Gastroesophageal sphincter (tissue), 4 donors: ENCODE data around the gene RSU1. TPM values are rescaled to one million over a fixed set of nuclear protein-coding genes. Genes with fewer than 3 reads are reported as not detected.

Experiments
- ATAC-seq: fragments of 150-250 bp; one replicate; pipeline ENCODE4 v1.9.1; 2016; ENCODE audit warnings: mild to moderate bottlenecking, moderate library complexity
- H3K27ac ChIP-seq, 4 donors: fragments of 200-600 bp; sonication (generic) in 3 of 4; 1 replicate in 3 of 4; 2 replicates in 1 of 4; pipeline ENCODE4 v1.5.1; 2016 to 2019
- H3K27me3 ChIP-seq: fragments of 200-600 bp; sonication (generic); one replicate; pipeline ENCODE4 v1.5.1; 2019
- H3K36me3 ChIP-seq, 2 donors: fragments of 200-600 bp; sonication (generic); one replicate each; pipeline ENCODE4 v1.5.1; 2019; ENCODE audit warnings: control low read depth in 1 of 2
- H3K4me1 ChIP-seq, 3 donors: fragments of 200-600 bp; sonication (generic); 1 replicate in 2 of 3; 2 replicates in 1 of 3; pipeline ENCODE4 v1.5.1; 2016 to 2019; ENCODE audit warnings: control low read depth in 2 of 3
- H3K4me3 ChIP-seq, 2 donors: fragments of 200-600 bp; sonication (generic); one replicate each; pipeline ENCODE4 v1.5.1; 2019; ENCODE audit warnings: mild to moderate bottlenecking in 1 of 2, moderate library complexity in 1 of 2
- H3K9me3 ChIP-seq, 3 donors: fragments of 200-600 bp; sonication (generic); one replicate each; pipeline ENCODE4 v1.5.1; 2017 to 2019; ENCODE audit warnings: control low read depth in 2 of 3
- EP300 ChIP-seq: sonication (generic); formaldehyde crosslinking; IDR thresholded peaks from one replicate; pipeline ENCODE4 v1.6.1; 2017; ENCODE audit warnings: antibody characterized with exemption, mild to moderate bottlenecking
- POLR2A ChIP-seq, 2 donors: fragments of 450-650 bp; IDR thresholded peaks; one replicate each; pipeline ENCODE4 v1.6.1; 2017; ENCODE audit warnings: antibody characterized with exemption in 2 of 2, mild to moderate bottlenecking in 2 of 2, moderate library complexity in 1 of 2
- POLR2AphosphoS5 ChIP-seq: sonication (generic); formaldehyde crosslinking; IDR thresholded peaks from one replicate; pipeline ENCODE4 v1.6.1; 2017; ENCODE audit warnings: antibody characterized with exemption
- WGBS, 2 donors: methylation state at CpG; one replicate each; pipeline ENCODE4 v1.1.5; 2018; ENCODE audit warnings: low coverage in 1 of 2; 5-methylcytosine and 5-hydroxymethylcytosine counted together
- total RNA-seq, 4 donors: library from RNA; depleted of rRNA; stranded (reverse); fragments of >200 nt; gene quantifications; one replicate each; pipeline ENCODE4 v1.1.0, GENCODE V29; 2016
- TF ChIP-seq, protein P1 (sequence below), 4 experiments: fragments of 200-600 bp in 2 of 4; fragments of 450-650 bp in 2 of 4; sonication (generic) in 1 of 4; IDR thresholded peaks; one replicate each; pipeline ENCODE4 v1.5.1; 2017 to 2019; ENCODE audit warnings: antibody characterized with exemption in 4 of 4, mild to moderate bottlenecking in 2 of 4, moderate library complexity in 2 of 4

RSU1 gene
- total RNA-seq, result 100 to 1,000 TPM in 3 of 4 donors, 10 to 100 TPM in 1; 87.0 to 149 (median 117) TPM

DNA sequence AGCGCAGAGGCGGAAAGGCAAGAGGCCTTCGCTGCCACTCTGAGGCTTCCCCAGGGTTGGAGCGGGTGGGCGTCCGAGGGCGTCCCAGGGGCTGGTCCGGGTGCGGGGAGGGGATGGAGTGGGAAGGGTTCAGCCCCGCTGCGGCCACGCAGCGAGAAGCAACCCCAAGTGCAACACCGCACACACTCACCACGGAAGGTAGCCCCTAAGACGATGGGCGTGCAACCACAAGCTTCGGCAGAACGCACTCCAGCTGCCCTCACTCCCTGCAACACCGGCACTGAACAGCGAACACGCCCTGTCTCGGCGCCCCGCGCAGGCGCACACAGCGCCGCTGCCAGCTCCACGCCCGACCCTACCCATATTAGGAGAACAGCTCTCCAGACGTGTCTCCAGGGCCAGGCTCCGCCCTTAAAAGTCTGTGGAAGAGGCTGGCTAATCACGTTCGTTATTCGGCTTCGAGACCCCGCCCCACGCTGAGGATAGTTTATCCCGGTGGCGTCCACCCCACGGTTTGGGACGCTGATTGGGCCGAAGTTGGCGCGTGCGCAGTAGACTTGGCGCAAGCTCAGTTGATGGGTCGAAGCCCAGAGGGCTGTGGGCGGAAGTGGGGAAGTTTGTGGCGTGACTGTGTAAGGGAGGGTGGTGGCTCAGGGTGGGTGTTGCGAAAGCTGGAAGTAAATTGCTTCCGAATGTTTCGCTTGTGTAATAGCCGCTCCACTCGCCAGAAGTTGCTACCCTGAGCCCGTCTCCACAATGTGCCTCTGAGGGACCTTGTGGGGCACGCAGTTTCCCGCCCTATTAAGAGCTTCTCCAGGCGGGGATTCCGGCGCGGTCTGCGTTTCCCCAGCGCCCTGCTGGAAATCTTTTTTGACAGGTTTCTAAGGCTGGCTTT, at the start of gene RSU1:
Gene RSU1 (minus strand): TSS at position 300 of the 895 bp plus-strand sequence. CDS start 343 bp downstream, outside the sequence.
- ATAC-seq, result peak; percentile 98
- Histone ChIP-seq H3K36me3 (no peaks in the 10 kb centered on the region), H3K27ac (peak within 1 kb of the TSS; percentile 91 to 96 (median 94)), H3K4me1 (peaks cover 4 to 48% (median 12%) of the 10 kb centered on the region in 3 donors), H3K4me3 (peak within 1 kb of the TSS; percentile 79 to 80), H3K27me3 (no peaks in the 10 kb centered on the region), H3K9me3 (peaks cover 0 to 8% (median 0%) of the 10 kb centered on the region in 3 donors)
- TF ChIP-seq POLR2A (IDR thresholded peaks at IDR 0.05), result peak; percentile 48 to 67
- peak; percentile 91 for TF ChIP-seq POLR2AphosphoS5
- TF ChIP-seq EP300, result no peak
- TF ChIP-seq, protein P1, sequence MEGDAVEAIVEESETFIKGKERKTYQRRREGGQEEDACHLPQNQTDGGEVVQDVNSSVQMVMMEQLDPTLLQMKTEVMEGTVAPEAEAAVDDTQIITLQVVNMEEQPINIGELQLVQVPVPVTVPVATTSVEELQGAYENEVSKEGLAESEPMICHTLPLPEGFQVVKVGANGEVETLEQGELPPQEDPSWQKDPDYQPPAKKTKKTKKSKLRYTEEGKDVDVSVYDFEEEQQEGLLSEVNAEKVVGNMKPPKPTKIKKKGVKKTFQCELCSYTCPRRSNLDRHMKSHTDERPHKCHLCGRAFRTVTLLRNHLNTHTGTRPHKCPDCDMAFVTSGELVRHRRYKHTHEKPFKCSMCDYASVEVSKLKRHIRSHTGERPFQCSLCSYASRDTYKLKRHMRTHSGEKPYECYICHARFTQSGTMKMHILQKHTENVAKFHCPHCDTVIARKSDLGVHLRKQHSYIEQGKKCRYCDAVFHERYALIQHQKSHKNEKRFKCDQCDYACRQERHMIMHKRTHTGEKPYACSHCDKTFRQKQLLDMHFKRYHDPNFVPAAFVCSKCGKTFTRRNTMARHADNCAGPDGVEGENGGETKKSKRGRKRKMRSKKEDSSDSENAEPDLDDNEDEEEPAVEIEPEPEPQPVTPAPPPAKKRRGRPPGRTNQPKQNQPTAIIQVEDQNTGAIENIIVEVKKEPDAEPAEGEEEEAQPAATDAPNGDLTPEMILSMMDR (IDR thresholded peaks at IDR 0.05), result peak in 1 of 4 experiments; percentile 10
- 0 to 1% methylated on average over 8 to 24 of the region's 65 CpGs for WGBS, 2 donors

DNA sequence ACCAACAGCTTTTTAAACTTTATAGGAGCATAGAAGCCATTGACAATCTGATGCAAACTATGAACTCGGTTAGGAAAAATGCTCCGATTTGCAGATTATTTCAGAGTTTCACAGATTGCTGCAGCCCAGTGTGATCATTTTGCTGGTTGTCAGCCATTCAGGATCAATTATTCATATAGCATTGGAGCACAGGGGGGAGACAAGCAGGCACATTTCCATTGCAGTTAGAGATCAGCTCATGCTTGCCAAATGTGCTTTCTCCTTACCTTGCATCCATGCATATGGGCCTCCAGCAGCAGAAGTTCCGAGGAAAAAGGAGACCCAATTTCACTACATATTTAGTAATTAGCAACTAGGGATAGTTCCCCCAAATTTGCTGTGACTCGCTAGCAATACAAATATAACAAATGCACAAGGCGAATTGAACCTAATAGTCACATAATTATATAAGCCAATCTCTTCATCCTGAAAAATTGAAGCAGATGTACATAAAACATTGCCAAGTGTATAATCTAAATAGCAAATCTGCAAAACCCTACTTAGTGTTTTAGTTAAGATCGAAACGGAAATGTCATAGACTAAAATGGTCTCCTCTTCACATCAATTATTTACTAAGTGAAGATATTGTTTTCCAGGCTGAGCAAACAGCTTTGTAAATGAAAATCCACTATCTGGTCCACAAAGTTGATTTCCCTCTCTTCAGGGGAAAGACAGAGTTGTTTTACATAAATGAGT, 49.5 kb upstream of the RSU1 start:
- 79 to 82% methylated on average over 7 of the region's 7 CpGs for WGBS, 2 donors
- no peak for ATAC-seq
- H3K27ac ChIP-seq, result no peak overlapping the region
- TF ChIP-seq POLR2AphosphoS5, result no peak
- TF ChIP-seq POLR2A (IDR thresholded peaks at IDR 0.05), result no peak
- TF ChIP-seq EP300, result no peak
- TF ChIP-seq, protein P1 (IDR thresholded peaks at IDR 0.05), result no peak
- no peaks in the 10 kb centered on the region for H3K36me3 ChIP-seq
- H3K4me3 ChIP-seq, result no peak overlapping the region
- H3K9me3 ChIP-seq, result no peaks in the 10 kb centered on the region
- H3K27me3 ChIP-seq, result no peaks in the 10 kb centered on the region
- H3K4me1 ChIP-seq, result no peaks in the 10 kb centered on the region

DNA sequence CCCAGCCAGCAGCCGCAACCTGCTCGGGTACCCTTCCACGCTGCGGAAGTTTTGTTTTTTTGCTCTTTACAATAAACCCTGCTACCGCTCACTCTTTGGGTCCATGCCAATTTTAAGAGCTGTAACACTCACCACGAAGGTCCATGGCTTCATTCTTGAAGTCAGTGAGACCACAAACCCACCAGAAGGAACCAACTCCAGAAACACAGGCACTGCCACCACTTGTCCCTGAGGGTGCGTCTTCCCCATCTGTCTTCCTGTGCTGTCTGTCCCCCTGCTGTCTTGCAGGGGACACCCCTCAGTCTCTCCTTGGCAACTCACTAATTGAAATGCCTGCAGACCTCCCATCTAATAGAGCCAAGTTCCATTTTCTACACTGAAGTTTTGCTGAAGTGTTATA, 48.5 kb upstream of the RSU1 start:
- Histone ChIP-seq H3K4me1 (no peaks in the 10 kb centered on the region), H3K9me3 (peaks cover 0 to 2% (median 0%) of the 10 kb centered on the region in 3 donors), H3K4me3 (no peak overlapping the region), H3K36me3 (no peaks in the 10 kb centered on the region), H3K27me3 (no peaks in the 10 kb centered on the region), H3K27ac (no peak overlapping the region)
- no peak for TF ChIP-seq POLR2AphosphoS5
- TF ChIP-seq, protein P1 (IDR thresholded peaks at IDR 0.05), result no peak
- TF ChIP-seq POLR2A (IDR thresholded peaks at IDR 0.05), result no peak
- TF ChIP-seq EP300, result no peak
- 80 to 84% methylated on average over 3 to 7 of the region's 7 CpGs for WGBS, 2 donors
- ATAC-seq, result no peak

DNA sequence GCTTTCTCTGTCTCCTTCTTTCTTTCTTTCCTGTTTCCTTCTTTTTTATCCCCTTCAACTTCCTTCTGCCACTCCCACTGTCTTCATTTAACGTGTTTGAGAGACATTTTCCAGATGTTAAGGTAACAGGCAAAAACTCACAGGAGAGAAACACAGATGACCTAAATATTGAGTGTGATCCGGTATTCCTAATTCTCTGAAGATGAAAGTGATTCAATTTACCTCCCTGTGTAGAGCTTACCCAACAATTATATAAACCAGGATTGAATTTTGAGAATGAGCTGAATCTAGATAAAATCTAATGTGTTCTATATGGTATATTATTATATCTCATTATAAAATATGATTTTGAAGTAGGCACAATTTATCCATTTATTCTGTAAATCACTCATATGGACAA, 46.5 kb upstream of the RSU1 start:
- H3K4me1 ChIP-seq, result no peaks in the 10 kb centered on the region
- no peak for TF ChIP-seq EP300
- TF ChIP-seq POLR2AphosphoS5, result no peak
- no peak for TF ChIP-seq POLR2A (IDR thresholded peaks at IDR 0.05)
- TF ChIP-seq, protein P1 (IDR thresholded peaks at IDR 0.05), result no peak
- H3K4me3 ChIP-seq, result no peak overlapping the region
- 29 to 66% methylated on average over 1 to 2 of the region's 2 CpGs for WGBS, 2 donors
- no peak overlapping the region for H3K27ac ChIP-seq
- no peaks in the 10 kb centered on the region for H3K36me3 ChIP-seq
- peaks cover 0 to 8% (median 0%) of the 10 kb centered on the region in 3 donors for H3K9me3 ChIP-seq
- no peak for ATAC-seq
- no peaks in the 10 kb centered on the region for H3K27me3 ChIP-seq
